Measurements from ENCODE around the gene HECTD4. TPM values are rescaled to one million over a fixed set of nuclear protein-coding genes. Genes with fewer than 3 reads are reported as not detected.

HECTD4 gene
- total RNA-seq, 1 experiment from 2014 or later, result 54.5 TPM

DNA sequence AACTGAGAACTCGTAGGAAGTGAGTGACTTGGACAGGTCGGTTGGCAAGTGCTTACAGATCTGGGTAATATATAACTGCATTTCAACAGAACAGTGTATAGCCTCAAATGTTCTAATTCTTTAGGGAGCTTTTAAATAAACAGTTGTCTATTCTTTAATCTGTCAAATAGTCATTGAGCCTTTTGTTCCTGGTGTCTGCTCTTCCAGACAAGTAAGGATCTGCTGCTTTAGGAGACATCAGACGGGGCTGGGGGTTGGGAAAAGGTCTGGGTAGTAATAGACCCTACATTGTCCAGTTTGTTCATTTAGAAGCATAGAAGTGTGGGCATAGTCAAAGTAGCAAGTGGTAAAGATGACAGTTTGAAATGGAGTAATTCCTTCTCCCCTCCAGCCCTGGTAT is 38.5 kb upstream of the HECTD4 start:
- peaks cover 34% of the 10 kb centered on the region for H3K36me3 Mint-ChIP-seq (ENCODE audit: insufficient read depth, unreplicated experiment)
- no peaks in the 10 kb centered on the region for H3K27me3 ChIP-seq (replicated peaks; ENCODE audit: control insufficient read depth, insufficient read depth, low read length)
- no peak overlapping the region for H3K4me3 ChIP-seq (ENCODE audit: low read depth, low read length)
- peak overlapping the region; percentile 97 for H3K4me3 Mint-ChIP-seq (ENCODE audit: unreplicated experiment)
- TF ChIP-seq, protein P1, sequence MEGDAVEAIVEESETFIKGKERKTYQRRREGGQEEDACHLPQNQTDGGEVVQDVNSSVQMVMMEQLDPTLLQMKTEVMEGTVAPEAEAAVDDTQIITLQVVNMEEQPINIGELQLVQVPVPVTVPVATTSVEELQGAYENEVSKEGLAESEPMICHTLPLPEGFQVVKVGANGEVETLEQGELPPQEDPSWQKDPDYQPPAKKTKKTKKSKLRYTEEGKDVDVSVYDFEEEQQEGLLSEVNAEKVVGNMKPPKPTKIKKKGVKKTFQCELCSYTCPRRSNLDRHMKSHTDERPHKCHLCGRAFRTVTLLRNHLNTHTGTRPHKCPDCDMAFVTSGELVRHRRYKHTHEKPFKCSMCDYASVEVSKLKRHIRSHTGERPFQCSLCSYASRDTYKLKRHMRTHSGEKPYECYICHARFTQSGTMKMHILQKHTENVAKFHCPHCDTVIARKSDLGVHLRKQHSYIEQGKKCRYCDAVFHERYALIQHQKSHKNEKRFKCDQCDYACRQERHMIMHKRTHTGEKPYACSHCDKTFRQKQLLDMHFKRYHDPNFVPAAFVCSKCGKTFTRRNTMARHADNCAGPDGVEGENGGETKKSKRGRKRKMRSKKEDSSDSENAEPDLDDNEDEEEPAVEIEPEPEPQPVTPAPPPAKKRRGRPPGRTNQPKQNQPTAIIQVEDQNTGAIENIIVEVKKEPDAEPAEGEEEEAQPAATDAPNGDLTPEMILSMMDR (IDR thresholded peaks at IDR 0.05; ENCODE audit: insufficient read depth in 1 of 2, low read depth in 1 of 2, low read length in 1 of 2, severe bottlenecking in 1 of 2, unreplicated experiment in 1 of 2), result no peak
- BruUV-seq (replicated peaks), result no TSS peak
- H3K27ac Mint-ChIP-seq (ENCODE audit: unreplicated experiment), result no peak overlapping the region
- no peaks in the 10 kb centered on the region for H3K27me3 Mint-ChIP-seq (ENCODE audit: insufficient read depth, unreplicated experiment)
- peaks cover 8% of the 10 kb centered on the region for H3K4me1 ChIP-seq
- ChIA-PET POLR2A (no interaction called here), CTCF (no interaction called here)
- DNase-seq, result no peak
- no peaks in the 10 kb centered on the region for H3K9me3 Mint-ChIP-seq (ENCODE audit: unreplicated experiment)
- no peaks in the 10 kb centered on the region for H3K4me1 Mint-ChIP-seq (ENCODE audit: low read depth, unreplicated experiment)
- H3K36me3 ChIP-seq (ENCODE audit: control insufficient read depth, insufficient read depth, low read length), result no peaks in the 10 kb centered on the region
- H3K9me3 ChIP-seq, result no peaks in the 10 kb centered on the region
- intact Hi-C loops (cut with micrococcal nuclease; ENCODE audit: unreplicated experiment), result no loop called here

DNA sequence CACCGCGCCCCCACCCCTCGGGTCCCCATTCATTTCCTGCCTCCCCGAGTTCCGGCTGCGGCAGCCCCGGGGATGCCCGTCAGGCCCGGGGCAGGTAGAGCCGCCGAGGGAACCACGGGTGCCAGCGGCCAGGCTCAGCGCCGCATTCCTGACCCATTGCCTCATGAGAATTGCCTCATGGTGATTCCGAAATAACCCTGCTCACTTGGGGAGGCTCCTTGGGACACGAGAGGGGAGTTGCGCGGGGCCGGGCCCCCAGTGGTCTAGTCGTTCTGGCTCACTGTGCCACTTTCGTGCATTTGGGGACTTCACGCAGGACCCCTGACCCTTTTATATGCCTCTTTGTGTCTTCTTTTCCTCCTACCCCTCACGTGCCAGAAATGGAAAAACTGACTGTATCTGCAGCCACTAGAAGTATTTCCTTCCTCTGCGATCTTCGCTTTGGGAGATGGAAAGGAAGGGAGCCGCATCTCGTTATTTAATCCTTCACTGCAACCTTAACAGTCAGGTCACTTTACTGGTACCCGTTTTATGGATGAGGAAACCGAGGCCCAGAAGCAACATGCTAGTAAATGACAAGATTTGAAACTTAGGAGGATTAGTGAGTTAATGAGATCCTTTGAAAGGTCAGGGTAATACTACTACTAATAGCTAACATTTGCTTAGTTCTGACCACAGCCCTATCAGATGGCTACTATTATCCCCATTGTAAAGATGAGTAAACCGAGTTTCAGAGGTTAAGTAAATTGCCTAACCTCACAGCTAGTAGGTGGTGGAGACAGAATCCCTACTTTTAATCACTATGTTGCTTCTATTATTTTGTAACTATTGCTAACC is 37.3 kb upstream of the HECTD4 start:
- intact Hi-C loops (cut with micrococcal nuclease; ENCODE audit: unreplicated experiment), result no loop called here
- Histone ChIP-seq H3K36me3 (ENCODE audit: control insufficient read depth, insufficient read depth, low read length) (no peaks in the 10 kb centered on the region), H3K9me3 (no peaks in the 10 kb centered on the region), H3K27me3 (replicated peaks; ENCODE audit: control insufficient read depth, insufficient read depth, low read length) (no peaks in the 10 kb centered on the region), H3K4me3 (ENCODE audit: low read depth, low read length) (peak overlapping the region; percentile 95), H3K4me1 (peaks cover 8% of the 10 kb centered on the region)
- Mint-ChIP-seq H3K27ac (ENCODE audit: unreplicated experiment) (peak overlapping the region; percentile 97), H3K4me1 (ENCODE audit: low read depth, unreplicated experiment) (no peaks in the 10 kb centered on the region), H3K4me3 (ENCODE audit: unreplicated experiment) (peak overlapping the region; percentile 97), H3K9me3 (ENCODE audit: unreplicated experiment) (no peaks in the 10 kb centered on the region), H3K27me3 (ENCODE audit: insufficient read depth, unreplicated experiment) (no peaks in the 10 kb centered on the region), H3K36me3 (ENCODE audit: insufficient read depth, unreplicated experiment) (peaks cover 34% of the 10 kb centered on the region)
- TSS peak; percentile 39 for BruUV-seq (replicated peaks)
- DNase-seq, result peak; percentile 71 to 82
- TF ChIP-seq, protein P1 (IDR thresholded peaks at IDR 0.05; ENCODE audit: insufficient read depth in 1 of 2, low read depth in 1 of 2, low read length in 1 of 2, severe bottlenecking in 1 of 2, unreplicated experiment in 1 of 2), result no peak
- ChIA-PET CTCF (no interaction called here), POLR2A (no interaction called here)

DNA sequence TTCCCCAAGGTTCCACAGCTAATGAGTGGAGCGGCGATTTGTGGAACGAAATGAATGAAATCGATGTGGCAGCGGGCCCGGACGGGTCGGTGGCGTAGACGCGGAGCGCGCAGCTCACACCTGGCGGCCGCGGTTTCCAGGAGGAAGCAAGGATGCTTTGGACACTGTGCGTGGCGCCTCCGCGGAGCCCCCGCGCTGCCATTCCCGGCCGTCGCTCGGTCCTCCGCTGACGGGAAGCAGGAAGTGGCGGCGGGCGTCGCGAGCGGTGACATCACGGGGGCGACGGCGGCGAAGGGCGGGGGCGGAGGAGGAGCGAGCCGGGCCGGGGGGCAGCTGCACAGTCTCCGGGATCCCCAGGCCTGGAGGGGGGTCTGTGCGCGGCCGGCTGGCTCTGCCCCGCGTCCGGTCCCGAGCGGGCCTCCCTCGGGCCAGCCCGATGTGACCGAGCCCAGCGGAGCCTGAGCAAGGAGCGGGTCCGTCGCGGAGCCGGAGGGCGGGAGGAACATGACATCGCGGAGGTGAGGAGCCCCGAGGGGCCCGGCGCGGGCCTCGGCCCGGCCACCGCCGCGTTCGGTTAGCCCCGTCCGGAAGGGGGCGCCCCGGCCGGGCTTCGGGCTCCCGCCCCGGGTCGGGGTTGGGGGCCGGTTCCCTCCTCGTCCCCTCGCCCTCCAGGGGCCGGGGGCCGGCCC is 36.5 kb upstream of the HECTD4 start, which contains the start of gene PTPN11:
TSS of gene PTPN11 (plus strand) at position 340 of the 689 bp plus-strand sequence. CDS start at position 505, 165 bp downstream.
- Mint-ChIP-seq H3K36me3 (ENCODE audit: insufficient read depth, unreplicated experiment) (peaks cover 28% of the 10 kb centered on the region), H3K27me3 (ENCODE audit: insufficient read depth, unreplicated experiment) (no peaks in the 10 kb centered on the region), H3K4me3 (ENCODE audit: unreplicated experiment) (peak within 1 kb of the TSS; percentile 97), H3K4me1 (ENCODE audit: low read depth, unreplicated experiment) (no peaks in the 10 kb centered on the region), H3K9me3 (ENCODE audit: unreplicated experiment) (no peaks in the 10 kb centered on the region), H3K27ac (ENCODE audit: unreplicated experiment) (peak within 1 kb of the TSS; percentile 97)
- Histone ChIP-seq H3K4me1 (peaks cover 8% of the 10 kb centered on the region), H3K9me3 (no peaks in the 10 kb centered on the region), H3K4me3 (ENCODE audit: low read depth, low read length) (peak within 1 kb of the TSS; percentile 95), H3K36me3 (ENCODE audit: control insufficient read depth, insufficient read depth, low read length) (no peaks in the 10 kb centered on the region), H3K27me3 (replicated peaks; ENCODE audit: control insufficient read depth, insufficient read depth, low read length) (no peaks in the 10 kb centered on the region)
- POLR2A ChIA-PET, result interaction anchor here (0.6 kb wide), 1 partner anchor 443 kb away, joined by 3 read pairs; no protein-coding TSS in a partner anchor
- CTCF ChIA-PET, result no interaction called here
- DNase-seq, result peak; percentile 88 to 94
- TF ChIP-seq, protein P1 (IDR thresholded peaks at IDR 0.05; ENCODE audit: insufficient read depth in 1 of 2, low read depth in 1 of 2, low read length in 1 of 2, severe bottlenecking in 1 of 2, unreplicated experiment in 1 of 2), result peak; percentile 31 to 69
- intact Hi-C loops (cut with micrococcal nuclease; ENCODE audit: unreplicated experiment), result loop anchor here (1.0 kb wide), 1 partner anchor 9 kb away; the partner anchor contains the start of gene RPL6
- BruUV-seq (replicated peaks), result no TSS peak

All from Caco-2 (cell line).